Trophoblast cell (in vitro differentiated cells and primary cell): Measurements from ENCODE around the gene ARMC12.
A peak's percentile ranks its signal among the peaks of the same experiment; 100 is the strongest.

Source experiments
- DNase-seq, 2 donors: peaks; one replicate each; pipeline ENCODE4 v3.0.0-alpha.2; 2016
- H2AFZ ChIP-seq: 2 replicates; pipeline ENCODE4 v1.6.1; 2013; ENCODE audit warnings: low read length, moderate library complexity, mild to moderate bottlenecking; ENCODE audit not compliant: insufficient read depth, poor library complexity
- H2AK5ac ChIP-seq: 2 replicates; pipeline ENCODE4 v1.6.1; 2013; ENCODE audit warnings: mild to moderate bottlenecking, low read length
- H2BK120ac ChIP-seq: 2 replicates; pipeline ENCODE4 v1.6.1; 2013; ENCODE audit warnings: low read length, mild to moderate bottlenecking, moderate library complexity; ENCODE audit not compliant: insufficient read depth, poor library complexity
- H2BK12ac ChIP-seq: 2 replicates; pipeline ENCODE4 v1.6.1; 2013; ENCODE audit warnings: mild to moderate bottlenecking, low read length, moderate library complexity
- H2BK5ac ChIP-seq: 2 replicates; pipeline ENCODE4 v1.6.1; 2013; ENCODE audit warnings: low read length, low read depth, moderate library complexity, mild to moderate bottlenecking; ENCODE audit not compliant: poor library complexity
- H3K14ac ChIP-seq: 2 replicates; pipeline ENCODE4 v1.6.1; 2013; ENCODE audit warnings: mild to moderate bottlenecking, low read length
- H3K18ac ChIP-seq: 2 replicates; pipeline ENCODE4 v1.6.1; 2013; ENCODE audit warnings: mild to moderate bottlenecking, low read length
- H3K23ac ChIP-seq: 2 replicates; pipeline ENCODE4 v1.6.1; 2013; ENCODE audit warnings: low read length
- H3K27ac ChIP-seq: 2 replicates; pipeline ENCODE4 v1.5.1; 2013; ENCODE audit warnings: low read depth, mild to moderate bottlenecking, inconsistent platforms, low read length, moderate library complexity
- H3K27me3 ChIP-seq: 2 replicates; pipeline ENCODE4 v1.6.1; 2013; ENCODE audit warnings: inconsistent platforms, mild to moderate bottlenecking, low read length, moderate library complexity; ENCODE audit not compliant: insufficient read depth
- H3K36me3 ChIP-seq, 2 experiments: 1 replicate in 1 of 2; 2 replicates in 1 of 2; pipeline ENCODE4 v1.6.1; 2013; ENCODE audit warnings: low read length in 2 of 2, mild to moderate bottlenecking in 2 of 2, moderate library complexity in 1 of 2; ENCODE audit not compliant: insufficient read depth in 2 of 2, control insufficient read depth in 1 of 2
- H3K4ac ChIP-seq: 2 replicates; pipeline ENCODE4 v1.6.1; 2013; ENCODE audit warnings: low read depth, mild to moderate bottlenecking, low read length, moderate library complexity
- H3K4me1 ChIP-seq, 2 experiments: 1 replicate in 1 of 2; 2 replicates in 1 of 2; pipeline ENCODE4 v1.6.1; 2013; ENCODE audit warnings: low read length in 2 of 2, mild to moderate bottlenecking in 2 of 2, moderate library complexity in 1 of 2; ENCODE audit not compliant: insufficient read depth in 2 of 2, control insufficient read depth in 1 of 2
- H3K4me2 ChIP-seq: 2 replicates; pipeline ENCODE4 v1.6.1; 2013; ENCODE audit warnings: inconsistent platforms, mild to moderate bottlenecking, low read length, moderate library complexity
- H3K4me3 ChIP-seq: 2 replicates; pipeline ENCODE4 v1.5.1; 2013; ENCODE audit warnings: mild to moderate bottlenecking, low read depth, low read length, inconsistent platforms
- H3K79me1 ChIP-seq: one replicate; pipeline ENCODE4 v1.6.1; 2013; ENCODE audit warnings: low read length
- H3K79me2 ChIP-seq: 2 replicates; pipeline ENCODE4 v1.6.1; 2013; ENCODE audit warnings: low read length, mild to moderate bottlenecking; ENCODE audit not compliant: control insufficient read depth, insufficient read depth, poor library complexity
- H3K9ac ChIP-seq: 2 replicates; pipeline ENCODE4 v1.6.1; 2013; ENCODE audit warnings: mild to moderate bottlenecking, low read length
- H3K9me3 ChIP-seq: 2 replicates; pipeline ENCODE4 v1.6.1; 2013; ENCODE audit warnings: low read depth, mild to moderate bottlenecking, control low read depth, inconsistent platforms, low read length; ENCODE audit not compliant: insufficient read depth
- H4K12ac ChIP-seq: 2 replicates; pipeline ENCODE4 v1.6.1; 2013; ENCODE audit warnings: low read depth, mild to moderate bottlenecking, low read length, moderate library complexity
- H4K8ac ChIP-seq: 2 replicates; pipeline ENCODE4 v1.6.1; 2013; ENCODE audit warnings: low read depth, mild to moderate bottlenecking, low read length, moderate library complexity
- H4K91ac ChIP-seq: one replicate; pipeline ENCODE4 v1.6.1; 2013; ENCODE audit warnings: low read depth, mild to moderate bottlenecking, low read length, moderate library complexity
- WGBS: extraction: QIAGEN DNeasy Blood & Tissue Kit; methylation state at CpG from one replicate; pipeline ENCODE4 v1.1.7; 2013; ENCODE audit warnings: missing lambda C conversion rate; ENCODE audit not compliant: insufficient read length, insufficient coverage; ENCODE audit errors: extremely low coverage; 5-methylcytosine and 5-hydroxymethylcytosine counted together

ARMC12 gene

GRCh38 chr6:35739645-35740524, 3.1 kb downstream of the ARMC12 start:
- Histone ChIP-seq H3K23ac (no peak overlapping the region), H3K9me3 (peaks cover 2% of the 10 kb centered on the region), H4K12ac (no peak overlapping the region), H3K4me1 (peaks cover 5 to 12% of the 10 kb centered on the region in 2 experiments), H3K36me3 (no peaks in the 10 kb centered on the region), H3K79me2 (no peaks in the 10 kb centered on the region), H3K27me3 (no peaks in the 10 kb centered on the region), H2BK12ac (peak overlapping the region; percentile 7), H3K4me3 (no peak overlapping the region), H4K91ac (no peak overlapping the region), H4K8ac (peak overlapping the region; percentile 55), H3K4me2 (no peak overlapping the region), H3K14ac (no peak overlapping the region), H2AFZ (no peak overlapping the region), H2BK120ac (no peak overlapping the region), H2BK5ac (no peak overlapping the region), H2AK5ac (no peak overlapping the region), H3K18ac (no peak overlapping the region), H3K4ac (no peak overlapping the region), H3K9ac (no peak overlapping the region), H3K27ac (no peak overlapping the region), H3K79me1 (no peaks in the 10 kb centered on the region)
- no CpG with 5 or more reads among the region's 5 CpGs for WGBS
- no peak for DNase-seq

GRCh38 chr6:35742842-35743241, 6.0 kb downstream of the ARMC12 start:
- Histone ChIP-seq H4K91ac (no peak overlapping the region), H3K4me1 (peaks cover 5 to 12% of the 10 kb centered on the region in 2 experiments), H3K14ac (no peak overlapping the region), H3K4me3 (no peak overlapping the region), H2BK12ac (no peak overlapping the region), H2BK5ac (no peak overlapping the region), H3K79me1 (no peaks in the 10 kb centered on the region), H2BK120ac (no peak overlapping the region), H3K9ac (no peak overlapping the region), H3K27ac (no peak overlapping the region), H3K9me3 (no peaks in the 10 kb centered on the region), H3K36me3 (no peaks in the 10 kb centered on the region), H3K79me2 (no peaks in the 10 kb centered on the region), H2AK5ac (no peak overlapping the region), H3K27me3 (no peaks in the 10 kb centered on the region), H2AFZ (no peak overlapping the region), H3K4ac (no peak overlapping the region), H4K8ac (no peak overlapping the region), H3K18ac (no peak overlapping the region), H4K12ac (no peak overlapping the region), H3K23ac (no peak overlapping the region), H3K4me2 (no peak overlapping the region)
- no CpG with 5 or more reads among the region's 8 CpGs for WGBS
- DNase-seq = no peak

GRCh38 chr6:35745509-35745908, 8.7 kb downstream of the ARMC12 start:
- Histone ChIP-seq H3K79me2 (no peaks in the 10 kb centered on the region), H3K27ac (no peak overlapping the region)

GRCh38 chr6:35746516-35746915, 9.7 kb downstream of the ARMC12 start:
- H3K14ac ChIP-seq = no peak overlapping the region
- H3K23ac ChIP-seq = peak overlapping the region; percentile 12
- no peak overlapping the region for H2AFZ ChIP-seq
- H3K79me1 ChIP-seq = no peaks in the 10 kb centered on the region
- no peaks in the 10 kb centered on the region for H3K36me3 ChIP-seq
- H2AK5ac ChIP-seq = no peak overlapping the region
- H3K18ac ChIP-seq = no peak overlapping the region
- no peak overlapping the region for H3K27ac ChIP-seq
- H2BK120ac ChIP-seq = no peak overlapping the region
- WGBS = no CpG with 5 or more reads among the region's 3 CpGs
- H3K4me1 ChIP-seq = peaks cover 0 to 5% of the 10 kb centered on the region in 2 experiments
- no peak overlapping the region for H4K12ac ChIP-seq
- no peak overlapping the region for H4K91ac ChIP-seq
- no peak overlapping the region for H3K4ac ChIP-seq
- no peak overlapping the region for H4K8ac ChIP-seq
- no peak overlapping the region for H2BK5ac ChIP-seq
- H2BK12ac ChIP-seq = no peak overlapping the region
- H3K79me2 ChIP-seq = no peaks in the 10 kb centered on the region
- H3K9ac ChIP-seq = no peak overlapping the region
- no peak overlapping the region for H3K4me2 ChIP-seq
- H3K4me3 ChIP-seq = no peak overlapping the region
- DNase-seq = no peak
- no peaks in the 10 kb centered on the region for H3K9me3 ChIP-seq
- H3K27me3 ChIP-seq = no peaks in the 10 kb centered on the region

More at GRCh38 chr6:35745509-35745908, 8.7 kb downstream of the ARMC12 start:
- no peak overlapping the region for H2AK5ac ChIP-seq
- H3K14ac ChIP-seq = no peak overlapping the region
- H3K36me3 ChIP-seq = no peaks in the 10 kb centered on the region
- no peak overlapping the region for H2BK12ac ChIP-seq
- H3K18ac ChIP-seq = no peak overlapping the region
- no peak overlapping the region for H3K4me3 ChIP-seq
- H3K4ac ChIP-seq = no peak overlapping the region
- no peak overlapping the region for H4K12ac ChIP-seq
- H3K9me3 ChIP-seq = no peaks in the 10 kb centered on the region
- no peak overlapping the region for H2BK5ac ChIP-seq
- no peak overlapping the region for H4K8ac ChIP-seq
- H3K4me1 ChIP-seq = peaks cover 0 to 5% of the 10 kb centered on the region in 2 experiments
- H3K23ac ChIP-seq = no peak overlapping the region
- H3K79me1 ChIP-seq = no peaks in the 10 kb centered on the region
- H3K9ac ChIP-seq = no peak overlapping the region
- no peak overlapping the region for H2BK120ac ChIP-seq
- no peak overlapping the region for H3K4me2 ChIP-seq
- no CpG with 5 or more reads among the region's 7 CpGs for WGBS
- no peaks in the 10 kb centered on the region for H3K27me3 ChIP-seq
- H2AFZ ChIP-seq = no peak overlapping the region
- DNase-seq = no peak
- no peak overlapping the region for H4K91ac ChIP-seq
